Karpas-422 (cell line): ENCODE results near the gene SKIC2. TPM values are rescaled to one million over a fixed set of nuclear protein-coding genes. Genes with fewer than 3 reads are reported as not detected.
A peak's percentile ranks its signal among the peaks of the same experiment; 100 is the strongest.

ENCODE experiments used
- DNase-seq: peaks from one replicate; pipeline ENCODE4 v3.0.0-alpha.2; 2015
- H2AFZ ChIP-seq: fragments of 200-600 bp; sonication (generic); 2 replicates; pipeline ENCODE4 v1.6.1; 2014; ENCODE audit warnings: antibody characterized with exemption, low read length, mixed read lengths
- H3K27ac ChIP-seq: fragments of 200-600 bp; sonication (generic); 2 replicates; pipeline ENCODE4 v1.5.1; 2014; ENCODE audit warnings: mild to moderate bottlenecking, low read length, moderate library complexity
- H3K27me3 ChIP-seq: fragments of 200-600 bp; sonication (generic); 2 replicates; pipeline ENCODE4 v1.6.1; 2014; ENCODE audit warnings: low read length, mixed read lengths
- H3K36me3 ChIP-seq: fragments of 200-600 bp; sonication (generic); 2 replicates; pipeline ENCODE4 v1.6.1; 2014; ENCODE audit warnings: low read length, mixed read lengths; ENCODE audit not compliant: insufficient read depth
- H3K4me1 ChIP-seq: fragments of 200-600 bp; sonication (generic); 2 replicates; pipeline ENCODE4 v1.6.1; 2014; ENCODE audit warnings: mild to moderate bottlenecking, low read length, mixed read lengths
- H3K4me2 ChIP-seq: fragments of 200-600 bp; sonication (generic); 2 replicates; pipeline ENCODE4 v1.6.1; 2014; ENCODE audit warnings: low read length, low read depth, mild to moderate bottlenecking; ENCODE audit not compliant: poor library complexity, severe bottlenecking
- H3K4me3 ChIP-seq: fragments of 200-600 bp; sonication (generic); 2 replicates; pipeline ENCODE4 v1.5.1; 2014; ENCODE audit warnings: mild to moderate bottlenecking, antibody characterized with exemption, low read length, mixed read lengths
- H3K79me2 ChIP-seq: fragments of 200-600 bp; sonication (generic); 2 replicates; pipeline ENCODE4 v1.6.1; 2014; ENCODE audit warnings: mild to moderate bottlenecking, low read length, mixed read lengths
- H3K9ac ChIP-seq: fragments of 200-600 bp; sonication (generic); 2 replicates; pipeline ENCODE4 v1.6.0; 2014; ENCODE audit warnings: low read length
- H3K9me2 ChIP-seq: fragments of 200-600 bp; sonication (generic), shearing (Covaris generic); replicated peaks from 2 replicates; pipeline ENCODE4 v1.6.0; 2014; ENCODE audit warnings: mild to moderate bottlenecking, low read length, moderate library complexity; ENCODE audit not compliant: insufficient read depth
- H3K9me3 ChIP-seq: fragments of 300-700, 200-600 bp; sonication (generic); 2 replicates; pipeline ENCODE4 v1.6.1; 2014; ENCODE audit warnings: low read length, mixed read lengths
- H4K20me1 ChIP-seq: fragments of 200-600 bp; sonication (generic); 2 replicates; pipeline ENCODE4 v1.6.1; 2014; ENCODE audit warnings: mild to moderate bottlenecking, antibody characterized with exemption, low read length, low read depth; ENCODE audit not compliant: insufficient read depth
- total RNA-seq: library from RNA; depleted of rRNA; stranded (reverse); fragments of >200 nt; shearing (Covaris generic); gene quantifications from 2 replicates; pipeline ENCODE4 v1.2.3, GENCODE V29; 2014; ENCODE audit warnings: low replicate concordance

SKIC2 gene
- total RNA-seq, 1 experiment from 2014 or later, result 43.7 TPM

DNA sequence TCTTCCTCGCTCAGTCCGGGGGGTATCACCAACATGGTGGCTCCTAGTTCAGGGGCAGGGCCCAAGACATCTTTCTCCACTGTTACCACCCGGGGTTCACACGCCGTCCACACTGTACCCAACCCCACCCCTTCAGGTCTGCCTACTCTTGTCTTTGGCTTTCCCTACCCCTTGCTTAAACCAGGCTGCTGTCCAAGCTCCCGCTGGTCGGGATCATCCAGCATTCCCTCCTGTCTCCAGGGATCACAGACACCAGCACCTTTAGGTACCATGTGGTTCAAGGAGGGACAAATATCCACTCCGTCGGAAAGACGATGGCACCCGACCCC is 599 bp upstream of the SKIC2 start:
- Histone ChIP-seq H3K36me3 (peaks cover 18% of the 10 kb centered on the region), H3K4me2 (peak overlapping the region; percentile 82), H3K4me1 (peaks cover 20% of the 10 kb centered on the region), H4K20me1 (no peaks in the 10 kb centered on the region), H3K79me2 (peaks cover 43% of the 10 kb centered on the region), H3K9ac (peak overlapping the region; percentile 95), H2AFZ (peak overlapping the region; percentile 87), H3K27me3 (no peaks in the 10 kb centered on the region), H3K27ac (no peak overlapping the region; the same call in 1 of the 2 replicates), H3K9me3 (no peaks in the 10 kb centered on the region), H3K4me3 (peak overlapping the region; percentile 98), H3K9me2 (no peaks in the 10 kb centered on the region)
- DNase-seq, result no peak

GRCh38 chr6:31961616-31962015 is 2.6 kb downstream of the SKIC2 start:
- no peaks in the 10 kb centered on the region for H3K9me2 ChIP-seq
- H3K9me3 ChIP-seq, result no peaks in the 10 kb centered on the region
- no peak overlapping the region for H3K27ac ChIP-seq
- H3K9ac ChIP-seq, result no peak overlapping the region
- no peaks in the 10 kb centered on the region for H3K27me3 ChIP-seq
- H4K20me1 ChIP-seq, result no peaks in the 10 kb centered on the region
- peaks cover 16% of the 10 kb centered on the region for H3K36me3 ChIP-seq
- H3K79me2 ChIP-seq, result peaks cover 41% of the 10 kb centered on the region
- peaks cover 20% of the 10 kb centered on the region for H3K4me1 ChIP-seq
- no peak overlapping the region for H3K4me2 ChIP-seq
- DNase-seq, result no peak
- H3K4me3 ChIP-seq, result no peak overlapping the region
- no peak overlapping the region for H2AFZ ChIP-seq

- Histone ChIP-seq H3K9me3 (no peaks in the 10 kb centered on the region), H3K4me1 (peaks cover 11% of the 10 kb centered on the region), H3K27me3 (no peaks in the 10 kb centered on the region), H3K79me2 (peaks cover 20% of the 10 kb centered on the region), H2AFZ (no peak overlapping the region), H3K9ac (no peak overlapping the region), H3K9me2 (no peaks in the 10 kb centered on the region), H3K4me3 (no peak overlapping the region), H4K20me1 (no peaks in the 10 kb centered on the region), H3K27ac (no peak overlapping the region), H3K4me2 (no peak overlapping the region), H3K36me3 (peaks cover 8% of the 10 kb centered on the region; the same call in 1 of the 2 replicates)
- no peak for DNase-seq
Measured at GRCh38 chr6:31963921-31964320, 4.9 kb downstream of the SKIC2 start.

- Histone ChIP-seq H4K20me1 (no peaks in the 10 kb centered on the region), H3K4me3 (no peak overlapping the region), H3K4me1 (peaks cover 4% of the 10 kb centered on the region), H3K9me2 (no peaks in the 10 kb centered on the region), H3K79me2 (peaks cover 10% of the 10 kb centered on the region), H2AFZ (no peak overlapping the region), H3K27me3 (no peaks in the 10 kb centered on the region), H3K9me3 (no peaks in the 10 kb centered on the region), H3K27ac (no peak overlapping the region), H3K4me2 (no peak overlapping the region), H3K36me3 (peaks cover 10% of the 10 kb centered on the region; the same call in 1 of the 2 replicates), H3K9ac (no peak overlapping the region)
- no peak for DNase-seq
Measured at GRCh38 chr6:31965700-31966099, 6.7 kb downstream of the SKIC2 start.

DNA sequence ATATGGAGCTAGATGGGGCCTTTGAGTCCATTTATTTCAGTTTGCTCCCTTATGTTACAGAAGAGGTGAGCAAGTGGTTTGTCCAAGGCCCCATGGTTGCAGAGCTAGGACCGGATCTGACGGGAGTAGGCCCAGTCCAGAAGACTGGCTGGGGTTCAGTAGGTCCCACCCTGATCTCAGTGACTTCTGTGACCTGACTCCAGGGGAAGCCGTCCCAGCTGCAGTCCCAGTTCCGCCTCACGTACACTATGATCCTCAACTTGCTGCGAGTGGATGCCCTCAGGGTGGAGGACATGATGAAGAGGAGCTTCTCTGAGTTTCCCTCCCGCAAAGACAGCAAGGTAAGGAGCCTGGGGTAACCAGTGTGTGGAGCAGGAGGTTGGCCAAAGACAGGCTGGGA is 7.5 kb downstream of the SKIC2 start:
- Histone ChIP-seq H3K27me3 (no peaks in the 10 kb centered on the region), H3K9me2 (no peaks in the 10 kb centered on the region), H3K4me2 (no peak overlapping the region), H3K79me2 (peaks cover 14% of the 10 kb centered on the region), H3K9ac (no peak overlapping the region), H3K27ac (no peak overlapping the region), H3K9me3 (no peaks in the 10 kb centered on the region), H3K36me3 (peaks cover 10% of the 10 kb centered on the region; the same call in 1 of the 2 replicates), H3K4me3 (no peak overlapping the region), H4K20me1 (no peaks in the 10 kb centered on the region), H2AFZ (no peak overlapping the region), H3K4me1 (peaks cover 12% of the 10 kb centered on the region)
- no peak for DNase-seq

DNA sequence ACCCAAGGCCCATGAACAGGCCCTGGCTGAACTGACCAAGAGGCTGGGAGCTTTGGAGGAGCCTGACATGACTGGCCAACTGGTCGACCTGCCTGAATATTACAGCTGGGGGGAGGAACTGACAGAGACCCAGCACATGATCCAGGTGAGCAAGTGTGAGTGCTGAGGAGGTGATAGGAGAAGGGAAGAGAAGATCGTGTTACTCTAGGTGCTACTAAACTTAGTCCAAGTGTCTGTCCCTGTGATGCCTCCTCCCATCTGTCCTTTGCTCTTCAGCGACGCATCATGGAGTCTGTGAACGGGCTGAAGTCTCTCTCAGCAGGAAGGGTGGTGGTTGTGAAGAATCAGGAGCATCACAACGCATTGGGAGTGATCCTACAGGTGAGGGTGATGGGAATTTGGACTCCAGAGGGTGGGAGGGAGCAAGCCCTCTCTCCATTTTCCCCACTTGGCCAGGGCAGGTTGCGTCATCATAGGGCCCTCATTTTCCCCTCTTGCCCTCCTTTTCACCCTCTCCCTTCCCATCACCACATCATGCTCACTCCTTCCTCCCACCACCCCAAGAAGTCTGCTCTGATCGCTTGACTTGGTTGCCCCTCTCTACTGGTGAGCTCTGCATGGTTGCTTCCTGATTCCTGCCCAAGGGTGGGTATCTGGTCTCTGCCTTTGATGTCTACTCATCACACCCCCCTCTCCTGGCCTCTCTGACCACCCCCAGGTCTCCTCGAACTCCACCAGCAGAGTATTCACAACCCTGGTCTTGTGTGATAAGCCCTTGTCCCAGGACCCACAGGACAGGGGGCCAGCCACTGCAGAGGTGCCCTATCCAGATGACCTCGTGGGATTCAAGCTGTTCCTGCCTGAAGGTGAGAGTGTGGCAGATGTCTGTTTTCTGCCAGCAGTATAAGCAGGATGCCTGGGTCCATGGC is 8.3 kb downstream of the SKIC2 start:
- Histone ChIP-seq H3K4me1 (peaks cover 14% of the 10 kb centered on the region), H3K9ac (no peak overlapping the region), H3K36me3 (peaks cover 10% of the 10 kb centered on the region; the same call in 1 of the 2 replicates), H3K27me3 (no peaks in the 10 kb centered on the region), H3K27ac (no peak overlapping the region), H3K4me2 (no peak overlapping the region), H3K4me3 (no peak overlapping the region), H2AFZ (no peak overlapping the region), H3K79me2 (peaks cover 15% of the 10 kb centered on the region), H3K9me3 (no peaks in the 10 kb centered on the region), H4K20me1 (no peaks in the 10 kb centered on the region), H3K9me2 (no peaks in the 10 kb centered on the region)
- no peak for DNase-seq

GRCh38 chr6:31967926-31968320 is 8.9 kb downstream of the SKIC2 start:
- Histone ChIP-seq H3K79me2 (peaks cover 20% of the 10 kb centered on the region), H3K9ac (no peak overlapping the region), H3K27ac (no peak overlapping the region), H3K9me3 (no peaks in the 10 kb centered on the region), H3K4me2 (no peak overlapping the region), H4K20me1 (no peaks in the 10 kb centered on the region), H3K4me1 (peaks cover 18% of the 10 kb centered on the region), H3K36me3 (peaks cover 10% of the 10 kb centered on the region; the same call in 1 of the 2 replicates), H2AFZ (no peak overlapping the region), H3K4me3 (no peak overlapping the region), H3K27me3 (no peaks in the 10 kb centered on the region), H3K9me2 (no peaks in the 10 kb centered on the region)
- DNase-seq, result no peak

DNA sequence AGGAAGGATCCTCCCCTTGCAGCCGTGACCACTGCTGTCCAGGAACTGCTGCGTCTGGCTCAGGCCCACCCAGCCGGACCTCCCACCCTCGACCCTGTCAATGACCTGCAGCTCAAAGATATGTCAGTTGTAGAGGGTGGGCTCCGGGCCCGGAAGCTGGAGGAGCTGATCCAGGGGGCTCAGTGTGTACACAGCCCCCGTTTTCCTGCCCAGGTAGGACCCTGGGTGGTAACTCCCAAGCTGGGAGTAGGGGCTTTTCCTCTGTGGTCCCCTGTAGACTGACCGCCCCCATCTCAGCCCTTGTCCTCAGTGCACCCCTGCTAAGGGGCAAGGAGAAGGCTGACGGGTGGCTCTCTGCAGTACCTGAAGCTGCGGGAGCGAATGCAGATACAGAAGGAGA is 9.4 kb downstream of the SKIC2 start:
- Histone ChIP-seq H3K4me3 (no peak overlapping the region), H2AFZ (no peak overlapping the region), H3K9ac (no peak overlapping the region), H3K79me2 (peaks cover 24% of the 10 kb centered on the region), H3K27ac (no peak overlapping the region), H3K27me3 (no peaks in the 10 kb centered on the region), H3K4me1 (peaks cover 22% of the 10 kb centered on the region), H3K4me2 (no peak overlapping the region), H3K9me2 (no peaks in the 10 kb centered on the region), H3K9me3 (no peaks in the 10 kb centered on the region), H3K36me3 (peaks cover 6% of the 10 kb centered on the region; the same call in 1 of the 2 replicates), H4K20me1 (no peaks in the 10 kb centered on the region)
- no peak for DNase-seq
